ENCODE measurements around the gene APLN. TPM values are rescaled to one million over a fixed set of nuclear protein-coding genes. Genes with fewer than 3 reads are reported as not detected.

Gene APLN
- total RNA-seq, 2 donors from 2014 or later = not detected

DNA sequence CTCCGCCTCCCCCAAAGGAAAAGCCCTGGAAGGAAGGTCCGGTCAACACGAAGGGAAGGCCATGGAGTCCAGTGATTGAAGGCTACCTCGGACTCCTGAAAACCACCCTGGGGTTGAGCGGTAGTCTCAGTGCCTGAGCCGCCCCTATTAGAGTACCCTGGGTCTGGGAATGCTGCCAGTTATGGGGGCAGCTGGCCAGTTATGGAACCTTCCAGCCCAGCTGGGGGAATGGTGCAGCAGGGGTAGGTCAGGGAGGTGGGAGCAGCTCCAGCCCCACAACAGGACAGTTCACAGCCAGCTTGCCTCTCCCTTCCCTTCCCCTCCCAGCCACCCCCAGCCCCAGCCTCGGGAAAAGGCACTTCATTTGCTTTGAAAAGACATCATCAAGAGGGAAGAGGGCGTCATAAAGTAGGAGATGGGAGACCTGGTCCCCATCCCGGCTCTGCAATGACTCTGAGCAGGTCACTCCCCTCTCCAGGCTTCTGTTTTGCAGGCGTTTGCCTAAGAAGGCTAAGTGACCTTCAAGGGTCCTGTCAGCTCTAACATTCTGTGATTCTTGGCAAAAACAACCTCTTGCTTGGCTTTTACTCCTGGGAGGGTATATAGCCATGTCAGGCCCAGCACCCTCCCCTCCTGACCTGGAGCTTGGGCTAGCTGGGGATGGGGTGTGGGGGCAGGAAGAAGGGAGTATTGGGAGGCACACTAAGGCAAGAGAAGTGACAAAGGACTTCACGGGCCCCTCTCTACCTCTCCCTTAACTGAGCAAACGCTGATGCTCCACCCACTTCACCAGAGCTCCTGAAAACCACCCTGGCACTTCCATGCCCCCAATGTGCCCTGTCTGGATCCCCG is 8.0 kb downstream of the APLN start:
- TF ChIP-seq POLR2A (IDR thresholded peaks at IDR 0.05) = no peak
- TF ChIP-seq, protein P1, sequence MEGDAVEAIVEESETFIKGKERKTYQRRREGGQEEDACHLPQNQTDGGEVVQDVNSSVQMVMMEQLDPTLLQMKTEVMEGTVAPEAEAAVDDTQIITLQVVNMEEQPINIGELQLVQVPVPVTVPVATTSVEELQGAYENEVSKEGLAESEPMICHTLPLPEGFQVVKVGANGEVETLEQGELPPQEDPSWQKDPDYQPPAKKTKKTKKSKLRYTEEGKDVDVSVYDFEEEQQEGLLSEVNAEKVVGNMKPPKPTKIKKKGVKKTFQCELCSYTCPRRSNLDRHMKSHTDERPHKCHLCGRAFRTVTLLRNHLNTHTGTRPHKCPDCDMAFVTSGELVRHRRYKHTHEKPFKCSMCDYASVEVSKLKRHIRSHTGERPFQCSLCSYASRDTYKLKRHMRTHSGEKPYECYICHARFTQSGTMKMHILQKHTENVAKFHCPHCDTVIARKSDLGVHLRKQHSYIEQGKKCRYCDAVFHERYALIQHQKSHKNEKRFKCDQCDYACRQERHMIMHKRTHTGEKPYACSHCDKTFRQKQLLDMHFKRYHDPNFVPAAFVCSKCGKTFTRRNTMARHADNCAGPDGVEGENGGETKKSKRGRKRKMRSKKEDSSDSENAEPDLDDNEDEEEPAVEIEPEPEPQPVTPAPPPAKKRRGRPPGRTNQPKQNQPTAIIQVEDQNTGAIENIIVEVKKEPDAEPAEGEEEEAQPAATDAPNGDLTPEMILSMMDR (IDR thresholded peaks at IDR 0.05) = no peak
- Histone ChIP-seq H3K9me3 (no peaks in the 10 kb centered on the region), H3K27ac (no peak overlapping the region), H3K4me1 (no peaks in the 10 kb centered on the region), H3K27me3 (no peaks in the 10 kb centered on the region), H3K36me3 (replicated peaks in 1 of 2; ENCODE audit: insufficient read depth in 1 of 2, low read depth in 2 of 2) (no peaks in the 10 kb centered on the region), H3K4me3 (no peak overlapping the region)
- intact Hi-C loops (cut with DNase I) = loop anchor here (10.0 kb wide), 1 partner anchor 78 kb away; no protein-coding TSS in a partner anchor
- ATAC-seq = no peak
- WGBS, 2 donors = 70 to 94% methylated on average over 5 to 11 of the region's 13 CpGs
- no peak for DNase-seq

DNA sequence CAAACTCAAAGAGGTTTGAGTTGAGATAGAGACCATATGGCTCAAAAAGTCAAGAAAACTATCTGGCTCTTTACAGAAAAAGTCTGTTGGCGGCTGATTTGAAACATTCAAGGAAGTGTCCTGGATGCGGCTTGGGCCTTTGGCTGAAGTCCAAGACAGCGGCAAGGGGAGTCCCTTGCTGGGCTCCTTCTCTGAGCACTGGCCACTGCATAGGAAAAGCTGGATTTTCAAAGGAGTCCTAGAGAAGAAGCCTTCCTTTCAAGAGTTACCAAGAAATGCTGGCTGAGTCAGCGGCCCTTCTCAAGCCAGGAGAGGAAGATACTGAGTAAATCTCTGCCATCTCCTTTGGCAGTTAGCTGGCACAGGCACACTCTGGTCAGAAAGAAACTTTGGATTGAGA is 12.1 kb downstream of the APLN start:
- Histone ChIP-seq H3K4me3 (no peak overlapping the region), H3K27me3 (no peaks in the 10 kb centered on the region), H3K27ac (no peak overlapping the region), H3K36me3 (replicated peaks in 1 of 2; ENCODE audit: insufficient read depth in 1 of 2, low read depth in 2 of 2) (no peaks in the 10 kb centered on the region), H3K9me3 (no peaks in the 10 kb centered on the region), H3K4me1 (no peaks in the 10 kb centered on the region)
- intact Hi-C loops (cut with DNase I) = loop anchor here (10.0 kb wide), 1 partner anchor 82 kb away; no protein-coding TSS in a partner anchor
- 50% methylated on average over 4 of the region's 4 CpGs; no CpG with 5 or more reads in 1 of the 2 donors for WGBS, 2 donors
- no peak for DNase-seq
- no peak for ATAC-seq
- TF ChIP-seq, protein P1 (IDR thresholded peaks at IDR 0.05) = no peak
- TF ChIP-seq POLR2A (IDR thresholded peaks at IDR 0.05) = no peak

DNA sequence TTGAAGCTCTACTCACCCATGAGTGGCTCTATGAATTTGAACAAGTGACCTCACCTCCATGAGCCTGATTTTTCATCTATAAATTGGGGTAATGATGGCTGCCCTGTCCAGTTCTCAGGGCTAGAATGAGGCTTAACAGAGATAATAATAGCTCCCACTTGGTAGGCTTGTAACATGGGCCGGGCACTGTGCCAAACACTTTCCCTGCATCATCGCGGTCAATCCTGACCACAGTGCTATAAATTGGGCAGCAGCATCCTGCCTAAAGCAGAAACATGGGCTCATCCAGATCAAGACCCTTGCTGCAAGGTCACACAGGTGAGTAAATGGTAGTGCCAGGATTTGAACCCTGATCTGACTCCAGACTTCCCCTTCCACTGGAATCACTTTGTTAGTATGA is 12.8 kb downstream of the APLN start:
- H3K4me3 ChIP-seq = no peak overlapping the region
- H3K36me3 ChIP-seq (replicated peaks in 1 of 2; ENCODE audit: insufficient read depth in 1 of 2, low read depth in 2 of 2) = no peaks in the 10 kb centered on the region
- no peaks in the 10 kb centered on the region for H3K4me1 ChIP-seq
- 58 to 83% methylated on average over 1 to 3 of the region's 3 CpGs for WGBS, 2 donors
- ATAC-seq (no peak), DNase-seq (no peak)
- H3K27ac ChIP-seq = no peak overlapping the region
- H3K27me3 ChIP-seq = no peaks in the 10 kb centered on the region
- TF ChIP-seq, protein P1 (IDR thresholded peaks at IDR 0.05) = no peak
- no peak for TF ChIP-seq POLR2A (IDR thresholded peaks at IDR 0.05)
- intact Hi-C loops (cut with DNase I) = loop anchor here (10.0 kb wide), 1 partner anchor 83 kb away; no protein-coding TSS in a partner anchor
- H3K9me3 ChIP-seq = no peaks in the 10 kb centered on the region

DNA sequence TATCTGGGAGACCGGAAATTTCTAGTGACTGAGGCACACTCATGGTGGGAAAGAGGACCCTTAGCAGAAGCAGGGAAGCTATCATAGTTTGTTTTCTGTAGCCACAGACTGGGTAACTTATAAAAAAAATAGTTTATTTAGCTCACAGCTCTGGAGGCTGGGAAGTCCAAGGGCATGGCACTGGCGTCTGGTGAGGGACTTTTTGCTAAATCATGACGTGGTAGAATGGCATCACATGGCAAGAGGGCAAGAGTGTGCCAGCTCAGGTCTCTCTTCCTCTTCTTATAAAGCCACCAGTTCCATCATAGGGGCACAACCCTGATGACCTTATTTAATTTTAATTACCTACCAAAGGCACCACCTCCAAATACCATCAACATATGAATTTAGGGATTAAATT is 13.3 kb downstream of the APLN start:
- TF ChIP-seq, protein P1 (IDR thresholded peaks at IDR 0.05) = no peak
- TF ChIP-seq POLR2A (IDR thresholded peaks at IDR 0.05) = no peak
- ATAC-seq (no peak), DNase-seq (no peak)
- no peaks in the 10 kb centered on the region for H3K9me3 ChIP-seq
- no peaks in the 10 kb centered on the region for H3K36me3 ChIP-seq (replicated peaks in 1 of 2; ENCODE audit: insufficient read depth in 1 of 2, low read depth in 2 of 2)
- no peak overlapping the region for H3K27ac ChIP-seq
- no peaks in the 10 kb centered on the region for H3K4me1 ChIP-seq
- WGBS, 2 donors = 71 to 86% methylated on average over 2 to 3 of the region's 3 CpGs
- no peaks in the 10 kb centered on the region for H3K27me3 ChIP-seq
- H3K4me3 ChIP-seq = no peak overlapping the region
- intact Hi-C loops (cut with DNase I) = loop anchor here (10.0 kb wide), 1 partner anchor 83 kb away; no protein-coding TSS in a partner anchor
